COLO668 (cell line): ENCODE data around the gene CLBA1.

Source experiments
- DNase-seq: peaks from one replicate; lab custom pipeline; 2025; ENCODE audit not compliant: unreplicated experiment; lab: John Stamatoyannopoulos, UW

Gene CLBA1

GRCh38 chr14:104979758-104980610 is 5.6 kb upstream of the CLBA1 start:
- DNase-seq, result peak; percentile 57

DNA sequence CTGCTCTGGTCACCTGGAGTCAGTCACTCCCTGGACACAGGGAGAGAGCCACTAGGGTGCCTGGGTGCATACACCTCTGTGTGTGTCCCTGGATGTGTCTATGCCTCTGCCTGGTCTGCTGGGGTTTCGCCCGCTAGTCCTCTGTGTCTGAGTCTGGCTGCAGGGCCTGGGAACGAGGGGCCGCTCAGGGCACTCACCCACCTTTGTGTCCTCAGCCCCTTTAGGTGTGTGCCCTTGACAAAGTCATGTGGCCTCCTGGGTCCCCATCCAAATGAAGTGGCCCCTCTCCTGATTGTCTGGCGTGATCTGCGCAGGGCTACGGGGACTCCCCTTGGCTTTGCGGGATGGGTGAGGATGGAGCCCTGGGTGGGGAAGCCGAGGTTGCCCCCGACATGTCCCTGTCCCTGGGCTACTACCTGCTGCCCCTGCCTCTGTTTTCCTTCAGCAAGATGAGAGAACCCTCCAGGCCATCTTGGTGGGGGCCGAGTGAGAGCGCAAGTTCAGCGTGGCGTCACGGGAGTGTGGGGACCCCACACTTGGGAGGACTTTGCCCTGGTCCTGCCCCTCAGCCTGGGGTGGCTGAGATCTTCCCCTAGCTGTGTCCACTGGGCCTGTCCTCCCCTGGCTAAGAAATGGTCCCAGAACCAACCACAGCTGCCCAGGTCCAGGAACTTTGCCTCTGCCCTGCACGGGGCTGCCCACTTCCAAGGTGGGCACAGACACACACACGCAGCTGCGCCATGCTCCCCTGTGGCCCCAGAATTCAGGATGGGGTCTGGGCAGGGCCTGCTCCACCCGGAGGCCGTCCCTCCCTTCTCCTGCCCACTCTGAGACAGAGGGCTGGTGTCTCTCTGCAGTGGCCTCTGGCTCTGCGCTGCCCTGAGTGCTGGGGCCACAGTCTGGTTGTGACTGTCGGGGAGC is 4.7 kb upstream of the CLBA1 start:
- DNase-seq, result no peak

GRCh38 chr14:104981699-104982541 is 3.7 kb upstream of the CLBA1 start:
- peak; percentile 22 for DNase-seq

DNA sequence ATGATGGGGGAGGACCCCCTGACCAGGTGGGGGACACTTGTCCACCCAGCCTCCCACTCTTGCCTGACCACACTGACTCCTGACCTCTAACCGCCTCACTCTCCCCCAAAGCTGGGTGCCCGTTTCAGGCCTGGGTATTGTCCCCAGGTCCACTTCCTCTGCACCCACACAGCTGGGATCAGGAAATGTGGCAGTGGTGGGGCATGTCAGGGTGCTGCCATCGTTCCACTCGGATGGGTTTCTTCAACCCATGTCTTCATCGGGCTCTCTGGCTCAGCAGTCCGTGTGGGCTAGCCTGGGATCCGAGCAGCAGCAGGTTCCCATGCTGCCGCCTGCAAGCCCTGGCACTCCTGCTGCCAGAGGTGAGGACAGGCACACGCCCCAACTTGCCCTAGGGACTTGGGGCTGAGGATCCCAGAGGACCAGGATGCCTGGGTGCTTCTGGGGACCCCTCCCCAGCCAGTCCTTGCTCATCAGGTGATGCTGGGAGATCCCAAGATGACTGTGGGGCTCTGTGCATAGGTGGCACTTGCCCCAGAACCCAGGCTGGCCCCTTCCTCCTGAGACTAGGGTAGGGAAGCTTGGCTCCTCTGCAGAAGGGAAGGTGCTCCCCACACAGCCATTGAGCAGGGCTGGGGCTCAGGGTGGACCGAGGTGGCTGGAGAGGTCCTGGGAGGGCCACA is 2.9 kb upstream of the CLBA1 start:
- DNase-seq, result no peak

DNA sequence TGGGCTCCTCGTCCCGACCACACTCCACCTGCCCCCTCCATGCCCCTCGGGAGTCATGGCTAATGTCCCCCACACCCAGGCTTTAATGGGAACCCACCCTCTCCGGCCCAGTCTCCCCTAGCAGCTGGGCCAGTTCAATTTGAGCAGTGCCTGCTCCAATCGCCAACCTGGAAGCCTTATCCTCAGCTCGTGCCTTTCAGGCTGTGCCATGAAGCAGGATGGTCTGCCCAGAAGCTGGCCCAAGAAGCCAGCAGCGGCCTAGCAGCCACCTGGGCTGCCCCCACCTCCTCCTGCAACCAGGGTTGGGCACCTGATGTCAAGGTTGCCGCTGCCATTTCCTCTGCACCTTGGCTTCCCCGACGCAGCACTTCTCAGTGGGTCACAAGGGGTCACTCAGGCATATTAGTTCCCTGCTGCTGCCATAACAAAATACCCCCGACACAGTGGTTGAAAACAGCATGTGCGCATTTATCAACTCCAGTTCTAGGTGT is 2.3 kb upstream of the CLBA1 start:
- DNase-seq, result no peak

DNA sequence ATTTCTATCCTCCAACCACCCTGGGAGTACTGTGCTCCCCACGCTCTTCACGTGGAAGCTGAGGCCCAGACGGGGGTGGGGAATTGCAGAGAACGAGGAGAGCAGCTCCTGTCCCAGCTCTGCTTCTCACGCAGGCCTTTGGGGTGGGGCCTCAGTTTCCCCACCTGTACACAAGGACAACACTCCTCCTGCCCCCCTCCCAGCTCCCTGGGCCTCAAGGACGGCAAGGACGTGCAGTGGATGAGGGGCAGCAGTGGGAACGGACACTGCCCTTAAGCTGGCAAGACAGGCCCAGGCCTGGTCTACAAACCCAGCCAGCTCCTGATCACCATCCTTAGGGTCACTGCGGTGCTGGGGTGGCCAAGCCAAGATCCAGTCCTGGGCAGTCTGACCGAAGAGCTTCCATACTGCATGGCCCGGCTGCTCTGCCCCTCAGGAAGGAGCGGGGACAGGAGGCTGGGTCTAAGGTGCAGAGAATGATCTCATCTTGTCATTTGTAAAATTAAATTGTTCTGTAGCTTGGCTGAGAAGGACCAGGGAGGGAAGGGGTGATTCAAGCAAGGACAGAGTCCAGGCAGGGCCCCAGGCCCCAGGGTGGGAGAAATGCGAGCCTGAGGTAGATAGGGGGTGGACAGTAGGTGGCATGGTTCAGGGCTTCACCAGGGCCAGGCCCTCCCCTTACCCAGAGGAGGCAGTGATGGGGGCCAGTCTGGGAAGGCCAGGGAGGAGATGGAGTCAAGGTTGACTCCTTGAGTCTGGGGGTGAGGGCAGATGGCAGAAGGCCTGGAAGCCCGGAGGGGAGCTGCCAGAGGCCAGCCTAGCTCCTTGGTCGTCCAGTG is 1.3 kb upstream of the CLBA1 start:
- DNase-seq, result no peak

- DNase-seq, result no peak
Measured at GRCh38 chr14:104986487-104987164, 1.0 kb downstream of the CLBA1 start.

GRCh38 chr14:104989236-104989950 is 3.8 kb downstream of the CLBA1 start:
- no peak for DNase-seq

DNA sequence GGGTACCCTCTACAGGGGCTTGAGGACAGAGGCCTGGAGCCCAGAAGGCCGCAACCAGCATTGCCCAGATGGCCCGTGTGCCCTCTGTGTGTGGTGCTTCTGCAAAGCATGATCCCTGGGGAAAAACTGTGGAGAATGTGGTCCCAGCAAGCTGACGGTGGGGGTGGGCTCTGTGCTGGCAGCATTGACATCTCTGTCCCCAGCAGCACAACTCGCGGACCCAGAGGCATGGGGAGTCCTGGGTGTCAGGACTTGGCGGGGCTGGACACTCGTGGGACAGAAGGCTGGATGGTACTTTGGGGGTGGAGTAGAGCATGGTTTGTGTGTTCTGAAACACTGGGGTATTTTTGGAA is 4.3 kb downstream of the CLBA1 start:
- no peak for DNase-seq

GRCh38 chr14:104991896-104992230 is 6.3 kb downstream of the CLBA1 start:
- no peak for DNase-seq

- DNase-seq, result no peak
Measured at GRCh38 chr14:104992501-104992900, 6.9 kb downstream of the CLBA1 start.

DNA sequence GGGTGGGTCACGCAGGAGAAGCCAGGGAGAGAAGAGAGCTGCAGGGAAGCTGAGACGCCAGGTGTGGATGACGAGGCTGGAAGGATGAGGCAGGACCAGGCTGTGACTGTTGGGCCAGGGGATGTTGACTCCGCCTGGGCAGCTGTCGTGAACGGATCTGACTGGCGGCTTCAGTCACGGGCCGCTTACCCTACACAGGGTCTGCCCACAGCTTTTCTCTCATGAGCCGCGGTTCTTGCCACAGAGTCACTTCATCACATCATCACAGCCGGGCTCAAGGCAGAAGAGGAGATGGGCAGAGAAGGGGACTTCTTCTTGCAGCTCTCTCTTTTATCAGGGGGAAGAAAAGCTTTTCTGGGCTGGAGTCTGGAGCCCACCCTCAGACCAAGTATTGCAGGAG is 7.7 kb downstream of the CLBA1 start:
- DNase-seq, result peak; percentile 69

DNA sequence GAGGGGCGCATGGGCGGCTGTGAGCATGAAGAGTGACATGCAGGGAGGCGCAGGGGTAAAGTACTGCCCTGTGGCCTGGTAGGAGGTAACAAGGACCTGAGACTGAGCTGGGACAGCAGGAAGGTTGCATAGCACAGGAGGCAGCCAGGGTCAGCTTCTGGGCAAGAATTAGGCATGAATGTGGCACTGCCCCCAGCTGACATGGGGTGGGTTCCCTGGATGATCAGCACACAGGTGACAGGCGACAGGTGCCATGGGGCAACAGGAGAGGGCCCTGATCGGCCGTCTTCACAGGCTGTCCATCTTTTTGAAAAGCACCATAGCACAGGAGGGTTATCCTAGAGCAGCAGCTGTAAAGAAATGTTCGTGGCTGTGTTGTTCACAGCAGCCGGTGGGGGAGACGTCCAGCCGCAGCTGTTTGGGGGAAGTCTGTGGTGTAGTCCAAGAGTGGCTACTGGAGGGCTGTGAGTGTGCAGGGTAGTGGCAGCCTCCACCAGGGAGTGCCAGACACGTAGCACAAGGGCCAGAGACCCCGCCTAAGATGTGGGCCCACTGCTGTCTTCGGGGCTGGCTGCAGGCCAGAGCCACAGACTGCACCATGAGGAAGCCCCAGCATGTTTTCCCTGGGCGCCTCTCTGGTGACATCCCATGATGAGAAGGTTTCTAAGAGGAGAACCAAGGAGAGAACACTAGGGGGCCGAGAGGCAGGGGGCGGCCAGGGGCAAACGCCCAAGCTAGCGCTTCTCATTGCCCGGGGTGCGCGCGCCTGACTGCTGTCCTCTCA is 8.4 kb downstream of the CLBA1 start:
- no peak for DNase-seq

DNA sequence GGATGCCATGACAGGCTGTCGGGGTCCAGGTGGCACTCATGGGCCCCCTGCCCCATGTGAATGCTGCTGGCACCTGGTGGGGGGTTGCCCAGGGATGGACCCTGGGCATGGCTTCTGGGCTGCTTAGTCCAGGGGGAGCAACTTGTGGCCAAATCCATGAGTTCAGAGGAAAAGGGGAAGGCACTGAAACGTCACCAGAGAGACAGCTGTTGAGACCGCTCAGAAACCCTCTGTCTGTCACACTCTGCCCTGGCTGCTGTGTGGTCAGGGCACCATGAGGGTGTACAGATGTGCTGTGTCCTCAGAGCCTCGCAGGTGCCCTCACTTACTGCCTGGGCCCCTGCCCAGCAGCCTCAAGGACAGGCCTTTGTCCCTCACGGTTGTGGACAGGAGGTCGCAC is 9.4 kb downstream of the CLBA1 start:
- no peak for DNase-seq

- no peak for DNase-seq
Measured at GRCh38 chr14:104996032-104996431, 10.4 kb downstream of the CLBA1 start.

- no peak for DNase-seq
Measured at GRCh38 chr14:104996483-104996882, 10.9 kb downstream of the CLBA1 start.

DNA sequence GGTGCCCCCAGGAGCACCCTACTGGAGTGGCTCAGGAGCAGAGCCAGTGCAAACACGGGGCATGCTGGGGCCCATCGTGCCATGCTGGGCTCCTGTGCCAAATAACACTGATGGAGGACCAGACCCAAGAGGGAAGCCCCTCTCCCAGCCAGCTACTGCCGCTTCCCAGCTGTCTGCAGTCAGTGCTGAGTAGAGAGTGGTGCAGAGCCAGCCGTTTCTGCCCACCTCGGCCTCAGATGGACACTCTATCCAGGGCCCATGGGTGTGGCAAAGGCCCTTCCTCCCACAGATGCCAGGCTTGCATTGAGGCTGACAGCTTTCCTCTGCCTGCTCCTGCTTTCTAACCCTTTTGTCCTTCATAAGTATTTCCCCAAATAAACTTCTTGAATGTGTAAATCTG is 13.2 kb downstream of the CLBA1 start:
- no peak for DNase-seq

DNA sequence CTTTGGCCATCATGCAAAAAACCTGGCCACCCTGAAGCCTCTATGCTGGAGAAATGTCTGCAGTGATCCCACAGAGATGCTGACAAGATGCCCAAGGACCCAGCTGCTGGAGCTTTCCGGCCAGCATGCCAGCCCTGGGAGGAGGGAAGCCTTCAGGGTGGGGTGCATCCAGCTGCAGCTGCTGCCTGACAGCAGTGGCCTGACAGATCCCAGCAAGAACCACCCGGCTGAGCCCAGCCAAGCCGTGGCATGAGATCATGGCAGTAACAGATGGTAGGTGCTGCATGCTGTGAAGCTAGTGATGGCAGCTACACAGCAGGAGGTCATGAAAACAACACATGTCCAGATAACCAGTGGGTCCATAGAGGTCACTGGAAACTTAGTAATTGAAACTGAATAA is 13.8 kb downstream of the CLBA1 start:
- DNase-seq, result no peak
